Sigmoid colon (tissue), 4 donors: ENCODE data around the gene PIAS1.

Experiments
- EP300 ChIP-seq, 4 donors: sonication (generic); formaldehyde crosslinking; IDR thresholded peaks; one replicate each; pipeline ENCODE4 v1.6.1; 2017; ENCODE audit warnings: antibody characterized with exemption in 4 of 4
- POLR2AphosphoS5 ChIP-seq, 4 donors: sonication (generic); formaldehyde crosslinking; IDR thresholded peaks; one replicate each; pipeline ENCODE4 v1.6.1; 2017; ENCODE audit warnings: antibody characterized with exemption in 4 of 4

DNA sequence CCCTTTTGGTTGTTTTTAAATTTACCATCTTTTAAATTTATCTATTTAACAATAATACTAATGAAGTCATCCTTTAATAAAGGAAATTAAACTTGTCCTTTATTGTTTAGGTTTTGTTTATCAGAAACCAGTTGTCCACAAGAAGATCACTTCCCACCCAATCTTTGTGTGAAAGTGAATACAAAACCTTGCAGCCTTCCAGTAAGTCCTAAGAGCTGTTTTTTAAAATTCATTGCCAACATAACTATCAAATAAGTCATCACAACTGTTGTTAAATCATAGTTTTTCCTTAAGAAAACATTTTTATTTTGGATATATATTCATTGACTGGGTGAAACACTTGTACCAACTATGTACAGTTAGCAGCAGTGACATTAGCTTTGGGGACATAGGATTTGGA lies 91.6 kb downstream of the PIAS1 start:
- TF ChIP-seq POLR2AphosphoS5 (IDR thresholded peaks at IDR 0.05) (no peak), EP300 (IDR thresholded peaks at IDR 0.05) (no peak)
